ENCODE data around the gene CFAP251. TPM values are rescaled to one million over a fixed set of nuclear protein-coding genes. Genes with fewer than 3 reads are reported as not detected.
A peak's percentile ranks its signal among the peaks of the same experiment; 100 is the strongest.
"Not testable (repeated sequence)": the region's sequence is repeated elsewhere in the genome, so short reads cannot be mapped to it uniquely, and the experiment has no call there.

CFAP251 gene, protein sequence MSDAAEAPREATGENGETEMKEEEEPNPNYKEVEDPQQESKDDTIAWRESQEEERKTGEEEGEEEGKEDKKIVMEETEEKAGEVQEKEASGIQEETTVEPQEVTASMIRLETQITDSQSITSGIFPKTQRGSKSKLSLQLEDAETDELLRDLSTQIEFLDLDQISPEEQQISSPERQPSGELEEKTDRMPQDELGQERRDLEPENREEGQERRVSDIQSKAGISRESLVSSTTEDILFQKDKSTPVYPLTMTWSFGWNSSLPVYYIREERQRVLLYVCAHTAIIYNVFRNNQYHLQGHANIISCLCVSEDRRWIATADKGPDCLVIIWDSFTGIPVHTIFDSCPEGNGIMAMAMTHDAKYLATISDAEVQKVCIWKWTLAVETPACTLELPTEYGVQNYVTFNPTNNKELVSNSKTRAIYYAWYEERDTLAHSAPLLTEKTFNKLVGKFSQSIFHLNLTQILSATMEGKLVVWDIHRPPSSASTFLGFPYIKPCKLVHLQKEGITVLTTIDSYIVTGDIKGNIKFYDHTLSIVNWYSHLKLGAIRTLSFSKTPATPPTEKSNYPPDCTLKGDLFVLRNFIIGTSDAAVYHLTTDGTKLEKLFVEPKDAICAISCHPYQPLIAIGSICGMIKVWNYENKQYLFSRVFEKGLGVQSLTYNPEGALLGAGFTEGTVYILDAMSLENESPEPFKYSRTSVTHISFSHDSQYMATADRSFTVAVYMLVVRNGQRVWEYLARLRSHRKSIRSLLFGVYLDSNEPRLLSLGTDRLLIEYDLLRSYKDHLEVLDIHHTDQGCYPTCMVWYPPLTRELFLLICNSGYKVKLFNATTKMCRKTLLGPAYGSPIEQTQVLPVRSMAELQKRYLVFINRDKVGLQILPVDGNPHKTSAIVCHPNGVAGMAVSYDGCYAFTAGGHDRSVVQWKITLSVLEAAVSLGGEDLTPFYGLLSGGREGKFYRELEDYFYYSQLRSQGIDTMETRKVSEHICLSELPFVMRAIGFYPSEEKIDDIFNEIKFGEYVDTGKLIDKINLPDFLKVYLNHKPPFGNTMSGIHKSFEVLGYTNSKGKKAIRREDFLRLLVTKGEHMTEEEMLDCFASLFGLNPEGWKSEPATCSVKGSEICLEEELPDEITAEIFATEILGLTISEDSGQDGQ
- total RNA-seq: 8.9 and 9.3 TPM in 2 replicates
- long read RNA-seq, partial matches to known transcripts: 2 of 4 reads
- long read RNA-seq, other reads (novel, unspliced or antisense): 1 of 4 reads

DNA sequence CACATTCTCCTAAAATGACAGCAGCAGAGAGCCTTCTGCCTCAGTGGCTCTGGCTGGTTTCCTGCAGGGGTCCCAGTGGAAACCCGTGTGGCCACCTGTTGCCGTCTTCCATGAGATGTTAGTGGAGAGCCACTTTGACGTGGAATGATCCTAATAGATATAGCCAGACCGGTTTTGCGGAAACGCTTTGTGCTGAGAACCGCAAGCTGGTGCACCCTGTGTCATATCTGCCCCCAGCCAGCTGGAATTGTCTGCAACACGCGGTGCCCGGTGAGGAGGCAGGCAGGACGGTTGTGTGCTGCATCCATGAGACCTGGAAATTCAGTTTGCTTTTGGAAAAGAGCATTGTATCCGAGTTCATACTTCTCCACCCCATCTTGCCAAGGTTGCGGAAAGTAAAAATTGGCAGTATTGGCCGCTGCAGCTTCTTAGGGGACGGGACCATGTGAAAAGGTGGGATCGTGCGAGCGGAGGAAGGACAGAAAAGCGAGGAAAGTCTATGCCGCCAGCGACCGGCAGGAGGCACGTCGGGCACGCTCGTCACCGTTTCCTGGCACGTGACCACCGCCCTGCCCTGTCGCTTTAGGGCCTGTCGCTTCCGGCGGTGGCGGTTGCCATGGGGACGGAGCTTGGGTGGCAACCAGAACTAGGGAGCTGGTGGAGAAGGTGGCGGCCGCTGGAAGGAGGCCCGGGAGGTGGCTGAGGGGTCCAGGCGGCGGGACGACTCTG, at the start of gene CFAP251:
TSS of gene CFAP251 (plus strand) at position 643 of the 729 bp plus-strand sequence. CDS start 2,714 bp downstream, outside the sequence.
- H3K9me3 Mint-ChIP-seq (ENCODE audit: low read depth): no peaks in the 10 kb centered on the region
- H3K36me3 Mint-ChIP-seq (ENCODE audit: insufficient read depth): peaks cover 5% of the 10 kb centered on the region
- no peaks in the 10 kb centered on the region for H3K27me3 Mint-ChIP-seq
- peak within 1 kb of the TSS; percentile 86 for H3K27ac Mint-ChIP-seq
- H3K4me3 Mint-ChIP-seq (ENCODE audit: low read depth): peak within 1 kb of the TSS; percentile 70
- DNase-seq (ENCODE audit: low spot score, unreplicated experiment): peak; percentile 83
- H3K4me1 Mint-ChIP-seq (ENCODE audit: low read depth): peaks cover 2% of the 10 kb centered on the region
- TF ChIP-seq, protein P1, sequence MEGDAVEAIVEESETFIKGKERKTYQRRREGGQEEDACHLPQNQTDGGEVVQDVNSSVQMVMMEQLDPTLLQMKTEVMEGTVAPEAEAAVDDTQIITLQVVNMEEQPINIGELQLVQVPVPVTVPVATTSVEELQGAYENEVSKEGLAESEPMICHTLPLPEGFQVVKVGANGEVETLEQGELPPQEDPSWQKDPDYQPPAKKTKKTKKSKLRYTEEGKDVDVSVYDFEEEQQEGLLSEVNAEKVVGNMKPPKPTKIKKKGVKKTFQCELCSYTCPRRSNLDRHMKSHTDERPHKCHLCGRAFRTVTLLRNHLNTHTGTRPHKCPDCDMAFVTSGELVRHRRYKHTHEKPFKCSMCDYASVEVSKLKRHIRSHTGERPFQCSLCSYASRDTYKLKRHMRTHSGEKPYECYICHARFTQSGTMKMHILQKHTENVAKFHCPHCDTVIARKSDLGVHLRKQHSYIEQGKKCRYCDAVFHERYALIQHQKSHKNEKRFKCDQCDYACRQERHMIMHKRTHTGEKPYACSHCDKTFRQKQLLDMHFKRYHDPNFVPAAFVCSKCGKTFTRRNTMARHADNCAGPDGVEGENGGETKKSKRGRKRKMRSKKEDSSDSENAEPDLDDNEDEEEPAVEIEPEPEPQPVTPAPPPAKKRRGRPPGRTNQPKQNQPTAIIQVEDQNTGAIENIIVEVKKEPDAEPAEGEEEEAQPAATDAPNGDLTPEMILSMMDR (IDR thresholded peaks at IDR 0.05; ENCODE audit: unreplicated experiment): peak; percentile 65

DNA sequence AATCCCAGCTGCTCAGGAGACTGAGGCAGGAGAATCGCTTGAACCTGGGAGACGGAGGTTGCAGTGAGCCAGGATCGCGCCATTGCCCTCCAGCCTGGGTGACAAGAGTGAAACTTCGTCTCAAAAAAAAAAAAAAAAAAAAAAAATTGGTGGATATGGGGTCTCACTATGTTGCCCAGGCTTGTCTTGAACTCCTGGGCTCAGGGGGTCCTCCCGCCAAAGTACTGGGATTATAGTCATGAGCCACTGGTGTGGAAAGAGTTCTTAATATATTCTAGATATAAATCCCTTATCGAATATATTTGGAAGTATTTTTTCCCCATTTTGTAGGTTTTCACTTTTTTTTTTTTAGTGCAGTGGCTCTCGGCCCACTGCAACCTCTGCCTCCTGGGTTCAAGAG, 49.2 kb upstream of the CFAP251 start:
- H3K36me3 Mint-ChIP-seq (ENCODE audit: insufficient read depth); H3K27me3 Mint-ChIP-seq; H3K4me3 Mint-ChIP-seq (ENCODE audit: low read depth); H3K4me1 Mint-ChIP-seq (ENCODE audit: low read depth); H3K27ac Mint-ChIP-seq; DNase-seq (ENCODE audit: low spot score, unreplicated experiment); H3K9me3 Mint-ChIP-seq (ENCODE audit: low read depth): not testable (repeated sequence)

DNA sequence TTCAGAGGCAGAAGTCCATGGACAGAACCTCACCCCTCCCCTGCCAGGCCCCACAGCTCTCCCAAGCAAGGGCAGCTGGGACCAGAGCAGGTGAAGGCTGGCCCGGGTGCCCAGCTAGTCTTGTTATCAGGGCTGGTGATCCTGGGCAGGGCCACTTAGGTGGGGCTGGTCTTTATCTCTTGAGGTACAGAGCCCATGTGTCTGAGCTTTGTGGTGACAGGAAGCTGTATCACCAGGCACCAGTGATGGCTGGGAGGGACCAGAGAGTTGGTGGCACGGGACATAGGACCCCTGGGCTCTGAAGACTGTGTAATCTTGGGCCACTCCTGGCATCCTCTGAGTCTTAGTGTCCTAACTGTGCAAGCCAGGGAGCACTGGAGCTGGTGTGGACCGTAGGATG, 46.9 kb upstream of the CFAP251 start:
- Mint-ChIP-seq H3K27ac (no peak overlapping the region), H3K4me3 (ENCODE audit: low read depth) (no peak overlapping the region), H3K9me3 (ENCODE audit: low read depth) (no peaks in the 10 kb centered on the region), H3K36me3 (ENCODE audit: insufficient read depth) (no peaks in the 10 kb centered on the region), H3K4me1 (ENCODE audit: low read depth) (no peaks in the 10 kb centered on the region), H3K27me3 (no peaks in the 10 kb centered on the region)
- DNase-seq (ENCODE audit: low spot score, unreplicated experiment): no peak
- TF ChIP-seq, protein P1 (IDR thresholded peaks at IDR 0.05; ENCODE audit: unreplicated experiment): no peak

DNA sequence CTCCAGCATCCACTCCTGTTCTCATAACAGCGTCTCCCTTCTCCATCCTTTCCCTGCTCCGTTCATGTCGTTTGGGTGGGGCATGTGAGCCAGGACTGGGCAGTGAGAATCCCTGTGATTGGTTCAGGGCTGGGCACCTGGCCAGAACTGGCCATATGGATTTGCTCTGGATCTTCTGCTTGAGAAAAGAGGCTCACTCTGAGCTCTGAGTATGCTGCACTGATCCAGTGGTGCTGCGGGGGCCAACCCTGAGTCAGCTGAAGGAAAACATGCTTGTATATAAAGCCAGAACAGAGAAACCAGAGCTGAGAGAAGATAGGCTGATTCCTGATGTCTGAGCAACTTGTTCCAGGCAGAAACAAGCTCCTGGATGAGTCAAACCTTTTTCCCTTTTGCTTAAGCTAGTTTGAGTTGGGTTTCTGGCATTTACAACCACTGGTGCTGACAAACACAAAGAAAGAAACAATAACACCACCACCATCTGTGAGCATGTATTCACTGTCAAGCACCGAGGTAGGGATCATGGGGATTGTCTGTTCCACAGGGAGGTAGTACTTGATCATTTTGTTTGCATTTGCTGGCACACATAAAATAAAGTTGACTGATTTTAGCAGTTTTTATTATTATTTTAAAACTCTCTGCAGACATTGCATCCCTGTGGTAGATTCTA, 45.7 kb upstream of the CFAP251 start:
- H3K27ac Mint-ChIP-seq: no peak overlapping the region
- H3K4me3 Mint-ChIP-seq (ENCODE audit: low read depth): no peak overlapping the region
- no peaks in the 10 kb centered on the region for H3K36me3 Mint-ChIP-seq (ENCODE audit: insufficient read depth)
- no peaks in the 10 kb centered on the region for H3K9me3 Mint-ChIP-seq (ENCODE audit: low read depth)
- DNase-seq (ENCODE audit: low spot score, unreplicated experiment): no peak
- H3K27me3 Mint-ChIP-seq: no peaks in the 10 kb centered on the region
- no peaks in the 10 kb centered on the region for H3K4me1 Mint-ChIP-seq (ENCODE audit: low read depth)
- TF ChIP-seq, protein P1 (IDR thresholded peaks at IDR 0.05; ENCODE audit: unreplicated experiment): no peak

DNA sequence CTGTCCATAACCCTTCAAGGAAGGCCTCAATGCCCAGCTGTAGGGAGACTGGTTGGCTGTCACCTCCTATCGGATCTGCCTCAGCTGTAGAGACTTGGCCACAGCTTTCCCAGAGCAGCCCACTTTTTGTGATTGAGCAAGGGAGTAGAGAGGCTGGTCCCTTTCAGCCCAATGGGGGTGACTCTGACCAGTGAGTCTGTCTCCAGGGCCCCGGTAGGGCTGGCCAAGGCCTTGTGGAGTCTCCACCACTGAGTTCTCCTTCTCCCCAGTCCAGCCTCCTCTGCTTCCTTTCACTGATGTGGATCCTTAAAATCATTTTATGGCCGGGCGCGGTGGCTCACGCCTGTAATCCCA, 45.2 kb upstream of the CFAP251 start:
- no peak for DNase-seq (ENCODE audit: low spot score, unreplicated experiment)
- Mint-ChIP-seq H3K4me1 (ENCODE audit: low read depth) (no peaks in the 10 kb centered on the region), H3K27me3 (no peaks in the 10 kb centered on the region), H3K36me3 (ENCODE audit: insufficient read depth) (no peaks in the 10 kb centered on the region), H3K4me3 (ENCODE audit: low read depth) (no peak overlapping the region), H3K27ac (no peak overlapping the region), H3K9me3 (ENCODE audit: low read depth) (no peaks in the 10 kb centered on the region)
- TF ChIP-seq, protein P1 (IDR thresholded peaks at IDR 0.05; ENCODE audit: unreplicated experiment): no peak
